ENCODE results near the gene GOSR2. TPM values are rescaled to one million over a fixed set of nuclear protein-coding genes. Genes with fewer than 3 reads are reported as not detected.

GOSR2 gene
- total RNA-seq, 1 experiment from 2014 or later, result 52.9 TPM

DNA sequence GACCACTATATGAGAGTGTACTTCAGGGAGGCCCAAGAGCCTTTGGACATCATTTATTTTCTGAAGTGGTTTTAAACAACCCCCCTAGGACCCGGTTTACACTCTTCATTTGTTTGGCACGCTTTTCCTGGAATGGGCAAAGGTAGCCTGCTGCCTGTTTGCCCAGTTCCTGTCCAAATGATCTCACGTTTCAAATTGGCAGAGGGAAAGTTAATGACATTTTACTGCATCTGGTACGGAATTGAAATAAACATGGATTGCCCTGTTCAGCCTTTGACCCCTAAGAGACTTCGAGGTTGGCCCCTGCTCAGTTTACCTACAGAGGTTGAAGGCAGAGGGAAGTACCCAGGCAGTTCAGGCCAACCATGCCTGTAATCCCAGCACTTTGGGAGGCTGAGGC lies 61.9 kb downstream of the GOSR2 start (continued):
- TF ChIP-seq, protein P1, sequence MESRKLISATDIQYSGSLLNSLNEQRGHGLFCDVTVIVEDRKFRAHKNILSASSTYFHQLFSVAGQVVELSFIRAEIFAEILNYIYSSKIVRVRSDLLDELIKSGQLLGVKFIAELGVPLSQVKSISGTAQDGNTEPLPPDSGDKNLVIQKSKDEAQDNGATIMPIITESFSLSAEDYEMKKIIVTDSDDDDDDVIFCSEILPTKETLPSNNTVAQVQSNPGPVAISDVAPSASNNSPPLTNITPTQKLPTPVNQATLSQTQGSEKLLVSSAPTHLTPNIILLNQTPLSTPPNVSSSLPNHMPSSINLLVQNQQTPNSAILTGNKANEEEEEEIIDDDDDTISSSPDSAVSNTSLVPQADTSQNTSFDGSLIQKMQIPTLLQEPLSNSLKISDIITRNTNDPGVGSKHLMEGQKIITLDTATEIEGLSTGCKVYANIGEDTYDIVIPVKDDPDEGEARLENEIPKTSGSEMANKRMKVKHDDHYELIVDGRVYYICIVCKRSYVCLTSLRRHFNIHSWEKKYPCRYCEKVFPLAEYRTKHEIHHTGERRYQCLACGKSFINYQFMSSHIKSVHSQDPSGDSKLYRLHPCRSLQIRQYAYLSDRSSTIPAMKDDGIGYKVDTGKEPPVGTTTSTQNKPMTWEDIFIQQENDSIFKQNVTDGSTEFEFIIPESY (IDR thresholded peaks at IDR 0.05; ENCODE audit: extremely low read depth, insufficient replicate concordance, low read length), result no peak
- no peak for TF ChIP-seq EZH2phosphoT487 (IDR thresholded peaks at IDR 0.05; ENCODE audit: borderline replicate concordance)
- TF ChIP-seq ZFX (IDR thresholded peaks at IDR 0.05), result no peak
- TF ChIP-seq POLR2A (IDR thresholded peaks at IDR 0.05; ENCODE audit: borderline replicate concordance, extremely low read depth, insufficient read depth, insufficient read length), result no peak
- no peak for TF ChIP-seq POLR2AphosphoS5 (IDR thresholded peaks at IDR 0.05; ENCODE audit: low read depth, low read length)

DNA sequence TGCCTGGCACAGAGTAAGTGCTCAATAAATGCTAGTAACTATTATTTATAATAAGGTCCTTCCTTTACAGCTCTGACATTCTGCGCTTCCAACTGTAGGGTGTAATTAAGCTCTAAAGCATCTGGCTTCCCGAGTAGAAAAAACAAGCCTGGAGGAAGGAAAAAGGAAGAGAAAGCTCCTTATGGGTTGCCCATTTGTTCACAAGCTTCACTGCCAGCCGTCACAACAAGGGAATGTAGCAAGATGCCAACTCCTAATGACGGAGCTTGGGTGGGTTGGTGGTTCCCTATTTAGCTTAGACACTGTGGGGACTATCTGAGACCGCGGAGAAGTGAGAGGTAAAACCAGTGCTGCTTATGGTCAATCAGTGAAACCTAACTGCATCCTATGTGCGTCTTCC lies 63.4 kb downstream of the GOSR2 start:
- Histone ChIP-seq H3K9ac (ENCODE audit: low read length) (no peak overlapping the region), H3K27ac (ENCODE audit: low read depth, low read length) (no peak overlapping the region), H3K9me3 (ENCODE audit: control insufficient read depth in 1 of 2, insufficient read depth in 1 of 2, low read depth in 1 of 2, low read length in 2 of 2) (no peaks in the 10 kb centered on the region), H3K36me3 (ENCODE audit: control insufficient read depth in 1 of 2, insufficient read depth in 2 of 2, low read length in 2 of 2) (no peaks in the 10 kb centered on the region), H3K4me1 (ENCODE audit: control insufficient read depth in 1 of 2, insufficient read depth in 2 of 2, low read length in 2 of 2) (no peaks in the 10 kb centered on the region), H2AFZ (ENCODE audit: low read depth, low read length, poor library complexity, severe bottlenecking) (no peak overlapping the region), H3K79me2 (ENCODE audit: insufficient read depth, low read length) (no peaks in the 10 kb centered on the region), H3K27me3 (ENCODE audit: insufficient read depth, low read length) (no peaks in the 10 kb centered on the region), H3K9me2 (ENCODE audit: insufficient read depth) (no peaks in the 10 kb centered on the region), H3K4me2 (ENCODE audit: low read length) (no peak overlapping the region), H3K4me3 (replicated peaks in 1 of 2; ENCODE audit: low read depth in 1 of 2, low read length in 2 of 2) (no peak overlapping the region), H4K20me1 (ENCODE audit: insufficient read depth) (no peaks in the 10 kb centered on the region)
- TF ChIP-seq ELF1 (IDR thresholded peaks at IDR 0.05; ENCODE audit: borderline replicate concordance, low read depth) (no peak), EGR1 (IDR thresholded peaks at IDR 0.05; ENCODE audit: low read depth) (no peak), EZH2 (IDR thresholded peaks at IDR 0.05) (no peak), CEBPB (IDR thresholded peaks at IDR 0.05; ENCODE audit: low read depth) (no peak), FOSL1 (IDR thresholded peaks at IDR 0.05; ENCODE audit: low read depth) (no peak), ZNF274 (IDR thresholded peaks at IDR 0.05; ENCODE audit: low read depth, low read length) (no peak), JUND (IDR thresholded peaks at IDR 0.05) (no peak), EZH2phosphoT487 (IDR thresholded peaks at IDR 0.05; ENCODE audit: borderline replicate concordance) (no peak), POLR2A (IDR thresholded peaks at IDR 0.05; ENCODE audit: borderline replicate concordance, extremely low read depth, insufficient read depth, insufficient read length) (no peak), SIN3A (IDR thresholded peaks at IDR 0.05; ENCODE audit: low read depth) (no peak), TCF7L2 (IDR thresholded peaks at IDR 0.05; ENCODE audit: borderline replicate concordance, extremely low read depth, insufficient read depth, insufficient read length) (no peak)
- TF ChIP-seq, protein P2, sequence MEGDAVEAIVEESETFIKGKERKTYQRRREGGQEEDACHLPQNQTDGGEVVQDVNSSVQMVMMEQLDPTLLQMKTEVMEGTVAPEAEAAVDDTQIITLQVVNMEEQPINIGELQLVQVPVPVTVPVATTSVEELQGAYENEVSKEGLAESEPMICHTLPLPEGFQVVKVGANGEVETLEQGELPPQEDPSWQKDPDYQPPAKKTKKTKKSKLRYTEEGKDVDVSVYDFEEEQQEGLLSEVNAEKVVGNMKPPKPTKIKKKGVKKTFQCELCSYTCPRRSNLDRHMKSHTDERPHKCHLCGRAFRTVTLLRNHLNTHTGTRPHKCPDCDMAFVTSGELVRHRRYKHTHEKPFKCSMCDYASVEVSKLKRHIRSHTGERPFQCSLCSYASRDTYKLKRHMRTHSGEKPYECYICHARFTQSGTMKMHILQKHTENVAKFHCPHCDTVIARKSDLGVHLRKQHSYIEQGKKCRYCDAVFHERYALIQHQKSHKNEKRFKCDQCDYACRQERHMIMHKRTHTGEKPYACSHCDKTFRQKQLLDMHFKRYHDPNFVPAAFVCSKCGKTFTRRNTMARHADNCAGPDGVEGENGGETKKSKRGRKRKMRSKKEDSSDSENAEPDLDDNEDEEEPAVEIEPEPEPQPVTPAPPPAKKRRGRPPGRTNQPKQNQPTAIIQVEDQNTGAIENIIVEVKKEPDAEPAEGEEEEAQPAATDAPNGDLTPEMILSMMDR (IDR thresholded peaks at IDR 0.05 in 2 of 3, conservative IDR thresholded peaks at IDR 0.05 in 1 of 3; ENCODE audit: borderline replicate concordance in 1 of 3, insufficient read depth in 1 of 3, low read depth in 2 of 3, low read length in 2 of 3), result no peak
- TF ChIP-seq, protein P3, sequence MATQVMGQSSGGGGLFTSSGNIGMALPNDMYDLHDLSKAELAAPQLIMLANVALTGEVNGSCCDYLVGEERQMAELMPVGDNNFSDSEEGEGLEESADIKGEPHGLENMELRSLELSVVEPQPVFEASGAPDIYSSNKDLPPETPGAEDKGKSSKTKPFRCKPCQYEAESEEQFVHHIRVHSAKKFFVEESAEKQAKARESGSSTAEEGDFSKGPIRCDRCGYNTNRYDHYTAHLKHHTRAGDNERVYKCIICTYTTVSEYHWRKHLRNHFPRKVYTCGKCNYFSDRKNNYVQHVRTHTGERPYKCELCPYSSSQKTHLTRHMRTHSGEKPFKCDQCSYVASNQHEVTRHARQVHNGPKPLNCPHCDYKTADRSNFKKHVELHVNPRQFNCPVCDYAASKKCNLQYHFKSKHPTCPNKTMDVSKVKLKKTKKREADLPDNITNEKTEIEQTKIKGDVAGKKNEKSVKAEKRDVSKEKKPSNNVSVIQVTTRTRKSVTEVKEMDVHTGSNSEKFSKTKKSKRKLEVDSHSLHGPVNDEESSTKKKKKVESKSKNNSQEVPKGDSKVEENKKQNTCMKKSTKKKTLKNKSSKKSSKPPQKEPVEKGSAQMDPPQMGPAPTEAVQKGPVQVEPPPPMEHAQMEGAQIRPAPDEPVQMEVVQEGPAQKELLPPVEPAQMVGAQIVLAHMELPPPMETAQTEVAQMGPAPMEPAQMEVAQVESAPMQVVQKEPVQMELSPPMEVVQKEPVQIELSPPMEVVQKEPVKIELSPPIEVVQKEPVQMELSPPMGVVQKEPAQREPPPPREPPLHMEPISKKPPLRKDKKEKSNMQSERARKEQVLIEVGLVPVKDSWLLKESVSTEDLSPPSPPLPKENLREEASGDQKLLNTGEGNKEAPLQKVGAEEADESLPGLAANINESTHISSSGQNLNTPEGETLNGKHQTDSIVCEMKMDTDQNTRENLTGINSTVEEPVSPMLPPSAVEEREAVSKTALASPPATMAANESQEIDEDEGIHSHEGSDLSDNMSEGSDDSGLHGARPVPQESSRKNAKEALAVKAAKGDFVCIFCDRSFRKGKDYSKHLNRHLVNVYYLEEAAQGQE (IDR thresholded peaks at IDR 0.05; ENCODE audit: low read depth), result no peak
- ChIA-PET CTCF (interaction anchor here (1.1 kb wide), 1 partner anchor 9 kb away, joined by 5 read pairs; no protein-coding TSS in a partner anchor), POLR2A (no interaction called here), RAD21 (ENCODE audit: low non-redundant PET in 1 of 2, low total read pairs in 2 of 2, uncharacterized antibody in 2 of 2, unreplicated experiment in 2 of 2) (no interaction called here)
- intact Hi-C loops (cut with micrococcal nuclease), result no loop called here
- no peak for DNase-seq (ENCODE audit: low read depth, low spot score)
- no peak for ATAC-seq
- BruUV-seq (replicated peaks), result no TSS peak

All from HCT116 (cell line).